Activated CD4-positive, alpha-beta T cell treated with anti-CD3 and anti-CD28 coated beads, Interleukin-2, amount 50 U/mL, for 1 hour (primary cell): ENCODE results near the gene CCM2L.
"Not testable (repeated sequence)": the region's sequence is repeated elsewhere in the genome, so short reads cannot be mapped to it uniquely, and the experiment has no call there.

ENCODE experiments used
- DNase-seq: peaks from one replicate; pipeline ENCODE4 v3.0.0-alpha.2; 2020

CCM2L gene

GRCh38 chr20:32031007-32031958 lies 21.0 kb downstream of the CCM2L start:
- peak; percentile 60 for DNase-seq

GRCh38 chr20:32033316-32033715 lies 23.1 kb downstream of the CCM2L start:
- no peak for DNase-seq

GRCh38 chr20:32033721-32034120 lies 23.5 kb downstream of the CCM2L start:
- not testable (repeated sequence) for DNase-seq

GRCh38 chr20:32034581-32035425 lies 24.6 kb downstream of the CCM2L start:
- DNase-seq, result no peak

GRCh38 chr20:32035426-32035779 lies 25.2 kb downstream of the CCM2L start:
- DNase-seq, result no peak

- no peak for DNase-seq
These were observed 26.0 kb downstream of the CCM2L start for GRCh38 chr20:32036252-32036651.

- no peak for DNase-seq
These were observed 26.7 kb downstream of the CCM2L start for GRCh38 chr20:32036716-32037485.

GRCh38 chr20:32037929-32038328 lies 27.7 kb downstream of the CCM2L start:
- DNase-seq, result no peak

- DNase-seq, result no peak
These were observed 30.1 kb downstream of the CCM2L start for GRCh38 chr20:32040142-32040953.

- DNase-seq, result no peak
These were observed 35.8 kb downstream of the CCM2L start for GRCh38 chr20:32045999-32046398.

GRCh38 chr20:32050324-32050841 lies 40.1 kb downstream of the CCM2L start:
- DNase-seq, result no peak

- no peak for DNase-seq
These were observed 40.8 kb downstream of the CCM2L start for GRCh38 chr20:32050851-32051556.

GRCh38 chr20:32051720-32052089 lies 41.5 kb downstream of the CCM2L start:
- no peak for DNase-seq

- no peak for DNase-seq
These were observed 42.0 kb downstream of the CCM2L start, which contains the start of gene HCK for GRCh38 chr20:32052090-32052777. HCK (plus strand) TSS chr20:32052242.

- no peak for DNase-seq
These were observed 42.6 kb downstream of the CCM2L start for GRCh38 chr20:32052778-32053362.

GRCh38 chr20:32053648-32054047 lies 43.4 kb downstream of the CCM2L start:
- DNase-seq, result no peak

- no peak for DNase-seq
These were observed 46.7 kb downstream of the CCM2L start for GRCh38 chr20:32056708-32057483.

- DNase-seq, result no peak
These were observed 47.5 kb downstream of the CCM2L start for GRCh38 chr20:32057656-32058184.

GRCh38 chr20:32059189-32059588 lies 49.0 kb downstream of the CCM2L start:
- no peak for DNase-seq
